Tibial artery (tissue), 4 donors: ENCODE results near the gene KRTAP22-2.

Source experiments
- DNase-seq, 2 donors: peaks; one replicate each; pipeline ENCODE4 v3.0.0-alpha.2; 2019
- H3K27ac ChIP-seq, 2 donors: fragments of 200-600 bp; sonication (generic) in 1 of 2; 1 replicate in 1 of 2; 2 replicates in 1 of 2; pipeline ENCODE4 v1.5.1; 2018 to 2019; ENCODE audit warnings: mild to moderate bottlenecking in 1 of 2
- H3K27me3 ChIP-seq, 2 donors: fragments of 200-600 bp; sonication (generic) in 1 of 2; one replicate each; pipeline versions ENCODE4 v1.5.1 to v1.6.0; 2016 to 2019
- H3K36me3 ChIP-seq, 3 donors: fragments of 200-600 bp; sonication (generic) in 2 of 3; one replicate each; pipeline ENCODE4 v1.5.1; 2016 to 2019; ENCODE audit warnings: mild to moderate bottlenecking in 2 of 3
- H3K4me1 ChIP-seq, 4 donors: fragments of 200-600 bp; sonication (generic) in 2 of 4; 1 replicate in 3 of 4; 2 replicates in 1 of 4; pipeline ENCODE4 v1.5.1; 2016 to 2019
- H3K4me3 ChIP-seq, 2 donors: fragments of 200-600 bp; sonication (generic) in 1 of 2; 1 replicate in 1 of 2; 2 replicates in 1 of 2; pipeline ENCODE4 v1.5.1; 2018 to 2019; ENCODE audit warnings: mild to moderate bottlenecking in 2 of 2
- H3K9me3 ChIP-seq, 3 donors: fragments of 200-600 bp; sonication (generic) in 1 of 3; one replicate each; pipeline ENCODE4 v1.5.1; 2016 to 2019
- intact Hi-C: fragments of 100-400 bp; cut with DNase I; formaldehyde crosslinking; loops from one replicate; pipeline ENCODE4 v1.15.0; 2023; ENCODE audit warnings: low total_unique reads
- TF ChIP-seq, protein P1 (sequence below), 2 experiments: fragments of 200-600 bp in 1 of 2; fragments of 450-650 bp in 1 of 2; IDR thresholded peaks; one replicate each; pipeline ENCODE4 v1.5.1; 2017 to 2019; ENCODE audit warnings: antibody characterized with exemption in 2 of 2, mild to moderate bottlenecking in 1 of 2, moderate library complexity in 1 of 2

KRTAP22-2 gene

DNA sequence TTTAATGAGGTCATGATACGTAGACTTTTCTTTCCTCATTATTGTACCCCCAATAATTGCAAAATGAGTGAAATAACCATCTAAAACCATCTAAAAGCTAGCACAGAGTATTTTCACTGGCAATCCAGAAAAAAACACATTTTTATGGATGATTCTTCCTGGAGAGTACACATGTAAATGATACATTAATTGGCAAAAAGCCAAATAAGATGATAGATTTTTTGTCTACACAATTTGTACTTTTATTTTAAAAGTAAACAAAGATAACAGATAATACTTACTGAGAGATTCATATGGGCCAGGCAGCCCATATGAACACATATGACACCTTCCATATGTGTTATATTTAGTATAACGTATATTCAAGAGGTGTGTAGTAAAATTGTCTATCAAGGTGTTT lies 26.6 kb downstream of the KRTAP22-2 start:
- Histone ChIP-seq H3K27me3 (no peaks in the 10 kb centered on the region), H3K36me3 (no peaks in the 10 kb centered on the region), H3K27ac (no peak overlapping the region), H3K4me3 (no peak overlapping the region), H3K9me3 (no peaks in the 10 kb centered on the region), H3K4me1 (no peaks in the 10 kb centered on the region)
- DNase-seq, result no peak
- intact Hi-C loops, result no loop called here
- TF ChIP-seq, protein P1, sequence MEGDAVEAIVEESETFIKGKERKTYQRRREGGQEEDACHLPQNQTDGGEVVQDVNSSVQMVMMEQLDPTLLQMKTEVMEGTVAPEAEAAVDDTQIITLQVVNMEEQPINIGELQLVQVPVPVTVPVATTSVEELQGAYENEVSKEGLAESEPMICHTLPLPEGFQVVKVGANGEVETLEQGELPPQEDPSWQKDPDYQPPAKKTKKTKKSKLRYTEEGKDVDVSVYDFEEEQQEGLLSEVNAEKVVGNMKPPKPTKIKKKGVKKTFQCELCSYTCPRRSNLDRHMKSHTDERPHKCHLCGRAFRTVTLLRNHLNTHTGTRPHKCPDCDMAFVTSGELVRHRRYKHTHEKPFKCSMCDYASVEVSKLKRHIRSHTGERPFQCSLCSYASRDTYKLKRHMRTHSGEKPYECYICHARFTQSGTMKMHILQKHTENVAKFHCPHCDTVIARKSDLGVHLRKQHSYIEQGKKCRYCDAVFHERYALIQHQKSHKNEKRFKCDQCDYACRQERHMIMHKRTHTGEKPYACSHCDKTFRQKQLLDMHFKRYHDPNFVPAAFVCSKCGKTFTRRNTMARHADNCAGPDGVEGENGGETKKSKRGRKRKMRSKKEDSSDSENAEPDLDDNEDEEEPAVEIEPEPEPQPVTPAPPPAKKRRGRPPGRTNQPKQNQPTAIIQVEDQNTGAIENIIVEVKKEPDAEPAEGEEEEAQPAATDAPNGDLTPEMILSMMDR (IDR thresholded peaks at IDR 0.05), result no peak

DNA sequence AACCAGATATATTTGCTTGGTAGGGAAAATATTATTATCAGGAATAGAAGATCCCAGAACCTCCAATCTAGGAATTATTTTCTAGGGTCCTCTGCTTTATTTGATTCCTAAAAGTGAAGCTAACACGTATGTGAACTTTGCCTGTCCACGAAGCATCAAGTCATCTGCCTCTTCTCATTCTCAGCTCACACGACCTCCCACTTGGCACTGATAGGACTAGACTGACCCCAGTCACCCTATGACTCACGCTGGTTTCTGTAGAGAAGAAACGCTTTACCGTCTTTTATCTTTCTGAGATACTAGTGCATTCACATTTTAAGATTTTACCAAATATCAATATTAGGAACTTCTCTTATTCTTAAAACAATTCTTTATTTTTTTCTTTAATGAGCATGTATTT lies 27.1 kb downstream of the KRTAP22-2 start:
- Histone ChIP-seq H3K27me3 (no peaks in the 10 kb centered on the region), H3K27ac (no peak overlapping the region), H3K36me3 (no peaks in the 10 kb centered on the region), H3K4me3 (no peak overlapping the region), H3K4me1 (no peaks in the 10 kb centered on the region), H3K9me3 (no peaks in the 10 kb centered on the region)
- TF ChIP-seq, protein P1 (IDR thresholded peaks at IDR 0.05), result no peak
- no peak for DNase-seq
- intact Hi-C loops, result no loop called here

DNA sequence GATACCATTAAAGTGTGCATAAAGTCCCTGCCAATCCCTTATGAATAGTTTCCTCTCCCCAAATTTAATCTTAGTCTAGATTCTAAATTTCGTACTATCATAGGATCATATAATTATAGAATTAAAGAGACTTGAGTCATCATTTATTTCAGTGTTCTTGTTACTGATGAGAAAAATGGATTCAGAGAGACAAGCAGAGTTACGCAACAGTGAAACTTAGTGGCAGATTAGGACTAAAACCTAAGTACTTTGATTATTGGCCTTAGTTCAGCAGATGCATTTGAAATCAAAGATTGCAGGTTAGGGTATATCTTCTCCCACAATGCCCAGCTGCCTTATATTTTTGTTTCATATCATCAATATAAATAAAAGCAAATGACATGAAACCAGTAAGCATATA lies 28.2 kb downstream of the KRTAP22-2 start:
- Histone ChIP-seq H3K27me3 (no peaks in the 10 kb centered on the region), H3K27ac (no peak overlapping the region), H3K36me3 (no peaks in the 10 kb centered on the region), H3K9me3 (no peaks in the 10 kb centered on the region), H3K4me3 (no peak overlapping the region), H3K4me1 (no peaks in the 10 kb centered on the region)
- DNase-seq, result no peak
- intact Hi-C loops, result no loop called here
- TF ChIP-seq, protein P1 (IDR thresholded peaks at IDR 0.05), result no peak

DNA sequence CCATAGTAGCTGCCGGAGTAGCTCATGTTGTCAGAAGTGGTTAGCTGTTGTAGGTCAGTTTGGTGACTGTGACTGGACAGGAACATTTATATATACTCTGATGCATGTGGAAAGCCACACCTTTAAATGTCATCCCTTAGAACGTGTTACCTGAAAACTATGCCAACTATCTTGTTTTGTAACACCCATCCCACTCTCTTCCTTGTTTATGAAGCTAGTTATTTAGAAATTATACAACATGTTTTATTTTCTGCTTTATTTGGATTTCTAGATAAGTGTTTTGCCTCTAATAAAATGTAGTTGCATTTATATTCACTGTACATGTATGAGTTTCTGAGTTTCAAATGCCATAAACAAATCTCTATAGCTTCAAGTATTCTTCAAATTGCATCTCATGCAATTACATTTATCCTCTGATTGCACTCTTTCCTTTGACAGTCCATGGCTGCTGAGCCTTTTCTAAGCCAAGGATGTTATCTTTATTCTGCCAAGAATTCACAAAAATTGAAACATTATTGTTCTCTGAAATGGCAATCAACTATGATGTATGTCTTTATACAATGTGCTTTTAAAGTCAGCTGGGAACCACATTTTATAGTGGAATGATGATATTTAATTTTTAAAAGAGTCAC lies 28.8 kb downstream of the KRTAP22-2 start, which contains the start of gene KRTAP19-7:
TSS of gene KRTAP19-7 (minus strand) at position 51 of the 632 bp plus-strand sequence. CDS start at position 26, 25 bp downstream.
- no peak for DNase-seq
- H3K9me3 ChIP-seq, result no peaks in the 10 kb centered on the region
- intact Hi-C loops, result no loop called here

DNA sequence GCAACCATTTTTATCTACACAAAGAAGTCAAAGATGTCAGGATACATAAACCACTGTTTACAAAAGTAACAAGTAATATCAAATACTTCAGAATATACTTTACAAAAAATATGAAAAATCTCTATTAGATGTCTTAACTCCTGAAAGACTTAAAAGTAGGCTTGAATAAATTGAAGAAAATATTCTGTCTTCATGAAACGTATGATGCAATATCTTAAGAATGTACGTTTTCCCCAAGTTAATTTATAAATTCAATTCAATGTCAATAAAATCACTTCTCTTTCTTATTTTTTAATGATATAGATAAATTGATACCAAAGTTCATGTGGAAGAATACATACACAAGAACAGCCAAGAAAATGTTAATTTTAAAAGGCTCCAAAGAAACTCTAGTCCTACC lies 35.1 kb downstream of the KRTAP22-2 start:
- H3K27me3 ChIP-seq, result no peaks in the 10 kb centered on the region
- H3K36me3 ChIP-seq, result no peaks in the 10 kb centered on the region
- H3K27ac ChIP-seq, result no peak overlapping the region
- H3K9me3 ChIP-seq, result no peaks in the 10 kb centered on the region
- DNase-seq, result no peak
- TF ChIP-seq, protein P1 (IDR thresholded peaks at IDR 0.05), result no peak
- H3K4me1 ChIP-seq, result no peaks in the 10 kb centered on the region
- no peak overlapping the region for H3K4me3 ChIP-seq
- intact Hi-C loops, result no loop called here

More for the DNA sequence above, 28.8 kb downstream of the KRTAP22-2 start, which contains the start of gene KRTAP19-7:
- Histone ChIP-seq H3K4me1 (no peaks in the 10 kb centered on the region), H3K36me3 (no peaks in the 10 kb centered on the region), H3K27ac (no peak within 1 kb of the TSS), H3K27me3 (no peaks in the 10 kb centered on the region), H3K4me3 (no peak within 1 kb of the TSS)
- TF ChIP-seq, protein P1 (IDR thresholded peaks at IDR 0.05), result no peak
